Urinary bladder (tissue), 4 donors: ENCODE measurements around the gene PFDN6. TPM values are rescaled to one million over a fixed set of nuclear protein-coding genes. Genes with fewer than 3 reads are reported as not detected.
A peak's percentile ranks its signal among the peaks of the same experiment; 100 is the strongest.
"Not testable (repeated sequence)": the region's sequence is repeated elsewhere in the genome, so short reads cannot be mapped to it uniquely, and the experiment has no call there.

ENCODE experiments used
- DNase-seq: peaks from one replicate; pipeline ENCODE4 v3.0.0-alpha.2; 2015; ENCODE audit errors: extremely low spot score
- H3K27ac ChIP-seq: one replicate; pipeline ENCODE4 v1.5.1; 2013; ENCODE audit warnings: low read depth, mild to moderate bottlenecking, moderate library complexity
- H3K36me3 ChIP-seq: one replicate; pipeline ENCODE4 v1.6.1; 2013; ENCODE audit warnings: mild to moderate bottlenecking, moderate library complexity; ENCODE audit not compliant: insufficient read depth
- H3K4me1 ChIP-seq: one replicate; pipeline ENCODE4 v1.6.1; 2013; ENCODE audit warnings: mild to moderate bottlenecking, moderate library complexity; ENCODE audit not compliant: insufficient read depth
- H3K4me3 ChIP-seq: one replicate; pipeline ENCODE4 v1.5.1; 2013; ENCODE audit warnings: low read depth, low read length
- WGBS: extraction: QIAGEN DNeasy Blood & Tissue Kit; methylation state at CpG from one replicate; pipeline ENCODE4 v1.1.7; 2013; 5-methylcytosine and 5-hydroxymethylcytosine counted together
- polyA plus RNA-seq: library from polyadenylated mRNA; stranded (reverse); fragments of 200-250 nt; gene quantifications from one replicate; pipeline ENCODE4 v1.2.3, GENCODE V29; 2013
- total RNA-seq: library from RNA; depleted of rRNA; stranded (reverse); fragments of >200 nt; gene quantifications from one replicate; pipeline ENCODE4 v1.2.3, GENCODE V29; 2014
- donor health status: healthy with polysubstance abuse.
- donor health status: healthy.

Gene PFDN6
- total and polyA plus RNA-seq, 2 donors: 24.3 to 104 TPM

DNA sequence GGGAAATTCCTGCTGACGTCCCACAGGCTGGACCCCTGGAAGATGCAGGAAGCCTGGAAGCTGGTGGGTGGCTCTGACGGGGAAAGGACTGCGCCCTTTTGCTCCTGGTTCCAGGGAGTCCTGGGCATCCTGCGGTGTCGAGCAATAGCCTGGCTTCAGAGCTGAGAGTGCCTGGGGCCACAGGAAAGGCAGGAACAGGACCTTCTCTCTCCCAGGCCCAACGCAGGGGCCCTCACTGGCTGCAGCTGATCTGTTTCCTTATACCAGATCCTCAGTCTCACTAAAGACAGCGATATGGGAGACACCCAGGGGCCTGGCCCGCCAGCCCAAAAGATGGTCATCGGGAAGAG is 11.0 kb upstream of the PFDN6 start:
- no peak for DNase-seq
- no peaks in the 10 kb centered on the region for H3K4me1 ChIP-seq
- H3K27ac ChIP-seq: no peak overlapping the region
- no peaks in the 10 kb centered on the region for H3K36me3 ChIP-seq
- 81% methylated on average over 9 of the region's 9 CpGs for WGBS
- no peak overlapping the region for H3K4me3 ChIP-seq

DNA sequence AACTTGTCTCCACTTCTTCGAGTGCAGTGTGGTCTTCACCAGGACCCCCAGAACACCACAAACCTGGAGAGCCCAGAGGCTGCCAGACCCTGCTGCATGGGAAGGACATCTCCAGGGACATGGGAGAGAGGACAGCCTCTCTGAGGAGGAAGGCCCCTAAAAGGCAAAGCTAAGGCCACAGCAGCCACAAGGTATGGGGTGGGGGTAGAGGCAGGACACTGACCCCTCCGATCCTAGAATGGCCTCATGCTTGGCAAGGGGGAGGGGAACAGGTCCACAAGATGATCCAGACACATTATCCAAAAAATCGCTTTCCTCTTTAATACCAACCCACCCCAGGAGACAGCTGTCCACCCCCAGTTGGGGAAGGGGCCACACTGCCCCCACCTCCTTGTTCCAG is 10.6 kb upstream of the PFDN6 start:
- H3K4me3 ChIP-seq: no peak overlapping the region

DNA sequence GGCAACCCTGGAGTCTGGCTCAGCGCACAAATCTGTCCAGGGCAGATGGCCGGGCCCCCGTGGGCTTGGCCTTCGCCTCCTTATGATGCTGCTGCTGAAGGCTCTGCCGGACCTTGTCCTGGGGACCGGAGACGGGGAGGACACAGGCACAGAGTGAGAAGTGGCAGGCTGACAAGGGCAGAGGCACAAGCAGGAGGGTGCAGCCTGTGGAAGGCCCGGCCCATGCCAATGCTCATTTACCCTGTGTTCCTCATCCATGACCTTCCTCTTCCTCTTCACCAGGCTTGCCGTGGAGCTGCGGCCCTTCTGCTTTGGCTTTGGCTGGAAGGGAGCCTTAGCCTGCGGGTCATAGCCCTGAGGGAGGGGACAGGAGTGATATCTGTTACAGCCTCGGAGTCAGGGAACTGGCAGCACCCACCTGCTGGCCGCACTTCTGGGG is 10.1 kb upstream of the PFDN6 start:
- no peak for DNase-seq
- no peaks in the 10 kb centered on the region for H3K4me1 ChIP-seq
- H3K4me3 ChIP-seq: no peak overlapping the region
- no peak overlapping the region for H3K27ac ChIP-seq
- WGBS: 83% methylated on average over 13 of the region's 13 CpGs
- no peaks in the 10 kb centered on the region for H3K36me3 ChIP-seq

More for the DNA sequence above, 10.6 kb upstream of the PFDN6 start:
- H3K27ac ChIP-seq: no peak overlapping the region
- no peak for DNase-seq
- 89% methylated on average over 3 of the region's 3 CpGs for WGBS
- no peaks in the 10 kb centered on the region for H3K36me3 ChIP-seq
- no peaks in the 10 kb centered on the region for H3K4me1 ChIP-seq

DNA sequence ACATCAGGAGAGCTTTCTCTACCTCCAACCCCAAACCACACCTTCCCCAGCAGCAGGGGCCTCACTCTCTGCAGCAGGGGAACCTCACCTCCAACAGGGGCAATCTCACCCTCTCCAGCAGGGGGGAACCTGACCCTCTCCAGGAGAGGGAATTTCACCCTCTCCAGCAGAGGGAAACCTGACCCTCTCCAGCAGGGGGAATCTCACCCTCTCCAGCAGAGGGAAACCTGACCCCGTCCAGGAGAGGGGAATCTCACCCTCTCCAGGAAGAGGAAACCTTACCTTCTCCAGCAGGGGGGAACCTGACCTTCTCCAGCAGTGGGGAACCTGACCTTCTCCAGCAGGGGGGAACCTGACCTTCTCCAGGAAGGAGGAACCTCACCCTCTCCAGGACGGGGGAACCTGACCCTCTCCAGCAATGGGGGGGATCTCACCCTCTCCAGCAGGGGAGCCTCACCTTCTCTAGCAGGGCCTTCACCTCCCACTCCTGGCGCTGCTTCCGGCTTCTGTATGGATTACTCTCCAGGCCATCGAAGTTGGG is 9.4 kb upstream of the PFDN6 start:
- H3K4me1 ChIP-seq: no peaks in the 10 kb centered on the region
- 62% methylated on average over 5 of the region's 5 CpGs for WGBS
- no peak overlapping the region for H3K4me3 ChIP-seq
- no peaks in the 10 kb centered on the region for H3K36me3 ChIP-seq
- H3K27ac ChIP-seq: no peak overlapping the region
- DNase-seq: no peak

DNA sequence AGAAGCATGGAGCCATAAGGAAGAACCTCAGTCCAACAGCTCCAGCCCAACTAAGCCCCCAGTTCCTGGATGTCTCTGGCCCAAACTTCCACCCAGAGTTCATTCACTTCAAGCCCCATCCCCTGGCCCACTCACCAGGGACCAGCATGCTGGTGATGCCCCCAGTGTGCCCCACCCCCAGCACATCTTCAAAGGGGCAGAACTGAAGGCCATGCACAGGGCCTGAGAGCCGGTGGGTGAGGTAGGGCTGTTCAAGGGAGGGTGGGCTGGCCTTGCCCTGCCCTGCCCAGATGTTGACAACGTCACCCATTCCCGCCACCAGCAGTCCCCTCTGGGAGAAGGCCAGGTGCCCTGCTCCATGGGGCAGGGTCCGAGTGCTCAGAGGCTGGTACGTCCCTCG is 8.9 kb upstream of the PFDN6 start:
- 88% methylated on average over 6 of the region's 6 CpGs for WGBS
- Histone ChIP-seq H3K27ac (no peak overlapping the region), H3K4me3 (no peak overlapping the region), H3K36me3 (no peaks in the 10 kb centered on the region), H3K4me1 (no peaks in the 10 kb centered on the region)
- no peak for DNase-seq

DNA sequence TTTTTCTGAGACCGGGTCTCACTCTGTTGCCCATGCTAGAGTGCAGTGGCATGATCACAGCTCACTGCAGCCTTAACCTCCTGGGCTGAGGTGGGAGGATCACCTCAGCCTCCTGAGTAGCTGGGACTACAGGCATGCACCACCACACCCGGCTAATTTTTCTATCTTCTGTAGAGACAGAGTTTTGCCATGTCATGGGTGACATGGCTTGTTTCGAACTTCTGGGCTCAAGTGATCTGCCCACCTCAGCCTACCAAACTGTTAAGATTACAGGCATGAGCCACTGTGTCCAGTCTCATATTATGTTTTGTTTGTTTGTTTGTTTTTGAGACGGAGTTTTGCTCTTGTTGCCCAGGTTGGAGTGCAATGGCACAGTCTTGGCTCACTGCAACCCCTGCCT is 4.2 kb upstream of the PFDN6 start:
- WGBS: 92% methylated on average over 4 of the region's 4 CpGs
- H3K36me3 ChIP-seq, H3K4me3 ChIP-seq, H3K4me1 ChIP-seq, DNase-seq, H3K27ac ChIP-seq: not testable (repeated sequence)

DNA sequence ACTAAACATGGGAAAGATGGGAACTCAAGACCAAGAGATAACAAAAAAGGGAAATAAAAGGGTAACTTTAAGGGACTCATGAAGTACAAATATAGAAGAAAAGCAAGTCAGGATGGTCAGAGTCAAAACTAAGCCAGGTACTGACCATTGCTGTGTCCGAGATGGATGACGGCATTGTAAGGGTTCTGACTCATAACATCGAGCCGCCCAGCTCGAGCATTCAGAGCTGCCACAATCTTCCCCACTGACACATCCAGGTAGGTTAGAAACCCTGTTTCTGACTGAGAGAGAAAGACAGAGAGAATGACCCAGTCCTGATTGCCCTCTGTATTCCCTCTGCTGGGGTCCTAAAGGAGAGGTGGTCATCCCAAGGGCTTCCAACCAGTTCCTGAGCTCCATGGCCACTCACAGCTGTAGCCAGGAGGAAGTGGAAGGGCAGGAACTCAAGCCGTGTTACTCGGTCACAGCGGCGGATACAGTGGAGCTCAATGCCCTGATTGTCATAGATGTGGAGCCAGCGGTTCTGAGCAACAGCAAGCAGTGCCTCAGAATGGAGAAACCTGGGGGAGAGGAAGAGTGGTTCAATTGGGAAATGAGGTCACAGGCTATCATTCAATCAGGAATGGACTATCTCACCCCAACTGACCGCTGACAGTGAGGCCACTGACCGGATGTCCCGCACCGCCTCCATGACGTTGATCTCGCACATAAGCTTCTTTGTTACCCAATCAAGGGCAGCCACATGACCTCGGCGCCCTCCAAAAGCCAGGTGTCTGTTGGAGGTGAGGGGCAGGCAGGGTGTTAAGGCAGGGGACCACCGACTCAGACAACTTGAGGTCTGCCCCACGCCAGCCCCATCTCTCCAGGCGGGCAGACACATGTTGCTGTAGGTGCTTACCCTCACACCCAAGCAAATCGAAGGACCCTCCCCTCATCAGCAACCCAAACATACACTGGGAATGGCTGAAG is 2.2 kb upstream of the PFDN6 start:
- Histone ChIP-seq H3K36me3 (peaks cover 5% of the 10 kb centered on the region), H3K27ac (no peak overlapping the region), H3K4me3 (no peak overlapping the region), H3K4me1 (no peaks in the 10 kb centered on the region)
- WGBS: 93% methylated on average over 22 of the region's 22 CpGs
- no peak for DNase-seq

DNA sequence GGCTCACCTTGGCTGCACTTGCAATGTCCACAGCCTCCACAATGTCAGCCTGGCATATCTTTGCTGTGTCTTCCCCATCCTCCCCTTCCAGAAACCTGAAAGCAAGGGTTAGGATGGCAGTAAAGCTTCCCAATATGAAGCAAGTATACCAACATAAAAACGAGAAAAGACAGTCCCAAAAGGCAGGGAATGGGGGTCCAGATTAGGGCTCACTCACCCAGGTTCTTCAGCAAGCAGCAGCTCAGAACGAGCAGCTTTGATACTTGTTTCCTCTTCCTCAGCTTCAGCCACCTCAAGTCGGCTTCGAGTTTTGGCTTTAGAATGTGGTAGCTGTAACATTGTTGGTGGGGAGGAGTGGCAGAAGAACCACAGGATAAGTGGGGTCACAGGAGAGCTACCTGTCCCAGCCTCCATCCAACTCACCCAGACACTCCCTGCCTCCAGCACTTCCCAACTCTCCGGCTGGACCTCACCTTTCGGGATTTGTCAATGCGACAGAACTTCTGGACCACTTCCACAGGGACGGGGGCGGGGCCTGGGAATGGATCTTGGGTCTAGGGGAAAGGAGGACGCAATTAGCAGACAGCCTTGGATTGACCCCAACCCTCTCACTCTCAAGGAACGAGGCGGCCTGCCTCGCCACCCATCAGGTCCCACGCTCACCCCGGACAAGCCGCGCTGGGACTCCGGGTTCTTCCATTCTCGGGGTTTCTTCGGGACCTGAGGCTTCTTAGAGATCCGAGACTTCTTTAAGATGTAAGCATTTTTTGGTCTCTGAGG is 1.1 kb upstream of the PFDN6 start:
- DNase-seq: no peak
- H3K27ac ChIP-seq: peak overlapping the region; percentile 14
- H3K4me3 ChIP-seq: peak overlapping the region; percentile 77
- H3K4me1 ChIP-seq: no peaks in the 10 kb centered on the region
- H3K36me3 ChIP-seq: peaks cover 5% of the 10 kb centered on the region
- 12% methylated on average over 21 of the region's 21 CpGs for WGBS

DNA sequence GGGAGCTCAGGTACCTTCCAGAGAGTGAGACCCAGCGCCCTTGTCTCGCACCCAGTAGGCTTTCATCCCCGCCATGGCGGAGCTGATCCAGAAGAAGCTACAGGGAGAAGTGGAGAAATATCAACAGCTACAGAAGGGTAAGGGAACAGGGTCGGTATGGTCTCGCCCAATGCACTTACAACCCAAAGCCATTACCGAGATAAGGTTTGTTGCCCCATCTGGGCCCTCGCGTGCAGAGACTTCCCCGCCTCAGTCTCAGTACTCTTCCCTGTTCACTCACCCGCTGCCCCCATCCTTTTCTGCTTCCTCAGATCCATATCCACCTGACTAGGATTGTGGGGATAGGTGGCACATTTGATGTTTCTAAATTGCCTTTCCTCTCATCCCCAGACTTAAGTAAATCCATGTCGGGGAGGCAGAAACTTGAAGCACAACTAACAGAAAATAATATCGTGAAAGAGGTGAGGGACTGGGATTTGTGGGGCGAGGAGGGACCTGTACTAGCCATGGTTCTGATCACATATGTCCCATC is 449 bp downstream of the PFDN6 start:
- no peak overlapping the region for H3K27ac ChIP-seq
- H3K4me1 ChIP-seq: no peaks in the 10 kb centered on the region
- DNase-seq: no peak
- WGBS: 3% methylated on average over 14 of the region's 14 CpGs
- H3K36me3 ChIP-seq: peaks cover 5% of the 10 kb centered on the region
- peak overlapping the region; percentile 77 for H3K4me3 ChIP-seq

DNA sequence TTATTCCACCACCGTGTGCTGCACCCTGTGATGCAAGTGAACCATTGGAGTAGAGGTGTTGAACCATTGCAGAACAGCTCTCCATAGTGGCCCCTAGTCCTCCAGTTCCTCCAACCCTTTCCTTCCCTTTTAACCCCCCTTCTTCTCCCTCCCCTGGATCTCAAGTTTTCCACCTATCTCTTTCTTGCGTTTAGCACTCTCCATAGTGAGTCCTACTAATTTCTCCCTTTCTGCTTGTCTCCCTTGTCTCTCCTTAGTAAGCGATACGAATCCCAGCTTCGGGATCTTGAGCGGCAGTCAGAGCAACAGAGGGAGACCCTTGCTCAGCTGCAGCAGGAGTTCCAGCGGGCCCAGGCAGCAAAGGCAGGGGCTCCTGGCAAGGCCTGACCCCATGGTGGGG is 1.1 kb downstream of the PFDN6 start:
- Histone ChIP-seq H3K36me3 (peaks cover 5% of the 10 kb centered on the region), H3K4me3 (no peak overlapping the region)

DNA sequence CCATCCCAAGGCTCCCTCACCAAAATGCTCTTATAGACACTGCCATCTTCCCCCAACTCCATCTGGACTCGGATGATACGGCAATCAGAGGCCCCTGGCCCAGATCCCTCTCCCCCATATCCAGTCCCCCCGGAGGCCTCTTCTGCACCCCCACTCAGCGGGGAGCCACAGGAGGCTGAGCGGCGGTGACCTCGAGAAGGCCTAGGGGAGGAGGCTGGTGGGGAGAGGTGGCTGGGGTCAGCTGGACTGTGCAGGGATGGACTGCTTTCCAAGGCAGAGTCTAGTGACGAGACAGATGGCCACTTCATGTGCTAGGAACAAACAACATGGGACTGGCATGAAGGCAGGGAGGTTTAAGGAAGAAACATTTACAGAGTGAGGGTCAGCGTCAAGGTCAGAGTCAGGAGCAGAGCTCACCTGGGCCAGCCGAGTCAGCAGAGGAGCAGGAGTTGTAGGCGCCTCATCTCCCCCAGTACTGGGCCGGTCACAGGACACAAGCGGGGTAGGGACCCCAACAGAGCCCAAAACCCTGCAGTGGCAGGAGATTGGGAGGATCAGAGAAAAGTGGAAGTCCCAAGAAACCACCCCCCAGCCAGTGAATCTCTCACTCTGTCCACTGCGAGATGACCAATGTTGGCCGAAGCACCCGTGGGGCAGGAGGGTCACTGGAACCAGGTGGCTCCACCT is 3.7 kb downstream of the PFDN6 start:
- no peak for DNase-seq
- no peaks in the 10 kb centered on the region for H3K4me1 ChIP-seq
- H3K36me3 ChIP-seq: no peaks in the 10 kb centered on the region
- WGBS: 88% methylated on average over 16 of the region's 16 CpGs
- H3K4me3 ChIP-seq: no peak overlapping the region
- no peak overlapping the region for H3K27ac ChIP-seq

More for the DNA sequence above, 1.1 kb downstream of the PFDN6 start:
- Histone ChIP-seq H3K4me1 (no peaks in the 10 kb centered on the region), H3K27ac (no peak overlapping the region)
- WGBS: 76% methylated on average over 7 of the region's 7 CpGs
- DNase-seq: no peak

DNA sequence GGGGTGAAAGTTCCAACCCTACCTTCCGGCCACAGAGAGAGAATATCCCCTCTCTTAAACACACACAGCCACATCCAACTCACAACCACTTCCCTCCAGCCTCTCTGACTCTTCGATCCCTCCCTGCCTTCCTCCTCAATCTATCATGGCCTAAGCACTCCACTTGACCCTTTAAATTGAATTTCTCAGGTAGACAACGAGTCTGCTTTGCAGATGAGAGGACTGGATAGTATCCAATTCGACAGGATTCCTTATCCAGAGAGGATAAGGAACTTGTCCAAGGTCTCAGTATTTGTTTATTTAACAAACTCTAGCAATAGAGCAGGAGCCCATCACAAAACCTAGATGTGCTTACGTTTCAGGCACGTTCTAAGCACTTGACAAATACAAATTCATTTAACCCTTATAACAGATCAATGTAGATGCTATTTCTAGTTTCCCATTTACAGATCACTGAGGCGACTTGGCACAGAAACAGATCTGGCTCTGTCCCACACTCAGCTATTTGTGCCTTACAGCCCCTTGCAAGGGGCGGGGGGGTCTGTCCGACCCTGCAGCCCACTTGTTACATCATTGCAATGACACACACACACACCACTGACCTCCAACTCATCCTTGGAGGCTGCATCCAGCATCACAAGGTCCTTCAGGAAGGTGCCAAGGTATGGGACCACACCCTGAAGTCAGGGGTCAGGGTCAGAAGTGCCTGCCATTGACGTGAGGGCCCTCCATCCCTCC is 4.9 kb downstream of the PFDN6 start:
- WGBS: 54% methylated on average over 10 of the region's 10 CpGs
- H3K4me1 ChIP-seq: no peaks in the 10 kb centered on the region
- H3K4me3 ChIP-seq: no peak overlapping the region
- H3K27ac ChIP-seq: no peak overlapping the region
- no peak for DNase-seq
- no peaks in the 10 kb centered on the region for H3K36me3 ChIP-seq
